NCI-H1048 (cell line): Measurements from ENCODE around the gene PITPNM3.

ENCODE experiments used
- DNase-seq: peaks from one replicate; lab custom pipeline; 2025; lab: John Stamatoyannopoulos, UW

The PITPNM3 gene

GRCh38 chr17:6462692-6463091 is 93.7 kb downstream of the PITPNM3 start:
- no peak for DNase-seq

- DNase-seq = no peak
Observed at GRCh38 chr17:6461792-6462524, 94.4 kb downstream of the PITPNM3 start.

- no peak for DNase-seq
Observed at GRCh38 chr17:6461246-6461645, 95.1 kb downstream of the PITPNM3 start.

- no peak for DNase-seq
Observed at GRCh38 chr17:6460531-6461161, 95.7 kb downstream of the PITPNM3 start.

GRCh38 chr17:6458460-6458950 is 97.8 kb downstream of the PITPNM3 start:
- no peak for DNase-seq

GRCh38 chr17:6457688-6458459 is 98.5 kb downstream of the PITPNM3 start:
- no peak for DNase-seq

- no peak for DNase-seq
Observed at GRCh38 chr17:6456914-6457687, 99.3 kb downstream of the PITPNM3 start.

GRCh38 chr17:6456321-6456720 is 100.0 kb downstream of the PITPNM3 start:
- no peak for DNase-seq

- no peak for DNase-seq
Observed at GRCh38 chr17:6455321-6455705, 101.0 kb downstream of the PITPNM3 start.

- DNase-seq = no peak
Observed at GRCh38 chr17:6454495-6455320, 101.6 kb downstream of the PITPNM3 start.

GRCh38 chr17:6453279-6454024 is 102.9 kb downstream of the PITPNM3 start:
- no peak for DNase-seq

GRCh38 chr17:6452471-6453266 is 103.7 kb downstream of the PITPNM3 start:
- DNase-seq = no peak

GRCh38 chr17:6450926-6451832 is 105.2 kb downstream of the PITPNM3 start:
- DNase-seq = no peak

- DNase-seq = no peak
Observed at GRCh38 chr17:6449307-6449706, 107.0 kb downstream of the PITPNM3 start.

- DNase-seq = no peak
Observed at GRCh38 chr17:6448473-6448872, 107.9 kb downstream of the PITPNM3 start.

GRCh38 chr17:6446516-6447100 is 109.7 kb downstream of the PITPNM3 start:
- DNase-seq = no peak

- DNase-seq = no peak
Observed at GRCh38 chr17:6444571-6445335, 111.6 kb downstream of the PITPNM3 start.
